ENCODE measurements around the gene CEACAM4.

Gene CEACAM4

DNA sequence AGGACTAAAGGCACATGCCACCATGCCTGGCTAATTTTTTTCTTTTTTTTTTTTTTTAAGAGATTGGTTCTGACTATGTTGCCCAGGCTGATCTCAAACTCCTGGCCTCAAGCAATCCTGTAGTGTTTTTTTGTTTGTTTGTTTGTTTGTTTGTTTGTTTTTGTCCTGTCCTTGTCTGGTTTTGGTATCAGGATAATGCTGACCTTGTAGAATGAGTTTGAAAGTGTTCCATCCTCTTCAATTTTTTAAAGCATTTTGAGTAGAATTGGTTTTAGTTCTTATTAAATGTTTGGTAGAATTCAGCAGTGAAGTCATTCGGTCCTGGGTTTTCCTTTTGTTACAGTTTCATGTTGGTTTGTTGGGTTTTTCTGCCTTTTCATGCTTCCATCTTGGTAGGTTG is 19.2 kb downstream of the CEACAM4 start:
- TF ChIP-seq CTCF (IDR thresholded peaks at IDR 0.05), result no peak
- Histone ChIP-seq H3K27ac (no peak overlapping the region), H3K4me3 (no peak overlapping the region)
- DNase-seq (ENCODE audit: low spot score), result no peak

- TF ChIP-seq CTCF (IDR thresholded peaks at IDR 0.05), result no peak
- H3K27ac ChIP-seq, result no peak overlapping the region
- DNase-seq (ENCODE audit: low spot score), result no peak
- no peak overlapping the region for H3K4me3 ChIP-seq
Measured at GRCh38 chr19:41606215-41606837, 20.5 kb downstream of the CEACAM4 start.

DNA sequence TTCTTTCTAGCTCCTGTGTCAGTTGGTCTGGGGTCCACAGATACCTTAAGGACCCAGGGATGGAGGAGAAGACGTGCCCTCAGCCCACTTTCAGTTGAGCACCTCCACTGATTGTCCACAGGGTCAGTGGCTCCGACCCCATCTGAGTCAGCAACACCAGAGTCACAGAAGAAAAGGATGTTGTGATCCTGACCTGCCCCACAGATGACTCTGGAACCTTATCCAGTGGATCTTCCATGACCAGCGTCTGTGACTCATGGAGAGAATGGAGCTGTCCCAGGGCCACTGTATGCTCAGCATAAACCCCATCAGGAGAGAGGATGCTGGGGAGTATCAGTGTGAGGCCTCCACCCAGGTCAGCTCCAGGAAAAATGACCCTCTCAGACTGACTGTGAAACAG is 22.0 kb downstream of the CEACAM4 start:
- H3K4me3 ChIP-seq, result no peak overlapping the region
- no peak for DNase-seq (ENCODE audit: low spot score)
- no peak for TF ChIP-seq CTCF (IDR thresholded peaks at IDR 0.05)

GRCh38 chr19:41601771-41602170 is 25.1 kb downstream of the CEACAM4 start:
- Histone ChIP-seq H3K27ac (no peak overlapping the region), H3K4me3 (no peak overlapping the region)
- no peak for TF ChIP-seq CTCF (IDR thresholded peaks at IDR 0.05)
- DNase-seq (ENCODE audit: low spot score), result no peak

More for the DNA sequence above, 22.0 kb downstream of the CEACAM4 start:
- H3K27ac ChIP-seq, result no peak overlapping the region

GRCh38 chr19:41599175-41599966 is 27.5 kb downstream of the CEACAM4 start:
- no peak for DNase-seq (ENCODE audit: low spot score)
- no peak for TF ChIP-seq CTCF (IDR thresholded peaks at IDR 0.05)
- Histone ChIP-seq H3K4me3 (no peak overlapping the region), H3K27ac (no peak overlapping the region)

DNA sequence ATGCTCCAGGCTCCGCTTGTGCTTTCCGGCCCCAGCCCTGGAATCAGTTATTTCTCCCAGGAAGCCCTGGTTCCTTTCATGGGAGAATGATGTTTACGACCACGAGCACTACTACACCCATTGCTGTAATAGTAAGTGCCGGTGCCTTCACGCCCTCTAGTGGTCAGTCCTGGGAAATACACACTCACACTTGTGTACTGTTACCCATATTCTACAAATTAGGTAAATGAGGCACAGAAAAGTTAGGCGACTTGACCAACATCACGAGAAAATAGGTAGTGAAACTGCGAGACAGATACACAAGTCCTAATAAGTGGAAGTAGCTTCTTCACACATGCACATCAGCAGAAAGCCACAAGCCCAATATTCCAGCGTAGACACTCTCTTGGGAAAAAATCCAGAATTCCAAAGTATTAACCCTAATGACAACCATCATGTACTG is 29.3 kb downstream of the CEACAM4 start:
- no peak overlapping the region for H3K4me3 ChIP-seq
- peak; percentile 48 for TF ChIP-seq CTCF (IDR thresholded peaks at IDR 0.05)
- H3K27ac ChIP-seq, result no peak overlapping the region
- no peak for DNase-seq (ENCODE audit: low spot score)

DNA sequence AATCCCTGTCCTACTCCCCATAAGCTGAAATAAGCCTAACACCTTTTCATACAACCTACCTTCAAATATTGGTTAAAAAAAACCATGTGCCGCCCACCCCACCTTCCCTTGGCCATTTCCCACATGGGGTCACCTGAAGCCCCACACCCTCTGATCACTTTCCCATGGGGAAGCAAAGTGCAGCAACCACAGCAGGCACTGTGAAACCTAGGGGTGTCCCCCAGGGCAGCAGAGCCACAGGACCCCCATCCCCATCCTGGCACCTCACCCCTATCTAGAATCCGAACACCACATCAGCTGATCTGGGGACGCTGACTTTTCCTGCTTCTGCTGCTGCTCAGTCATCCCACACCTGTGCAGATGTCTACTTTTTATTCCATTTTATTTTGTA is 31.0 kb downstream of the CEACAM4 start:
- no peak overlapping the region for H3K27ac ChIP-seq
- no peak overlapping the region for H3K4me3 ChIP-seq
- TF ChIP-seq CTCF (IDR thresholded peaks at IDR 0.05), result no peak
- no peak for DNase-seq (ENCODE audit: low spot score)

All from coronary artery (tissue), 2 donors.